Neural progenitor cell (in vitro differentiated cells): ENCODE measurements around the gene SLC26A6. TPM values are rescaled to one million over a fixed set of nuclear protein-coding genes. Genes with fewer than 3 reads are reported as not detected.

Experiments
- DNase-seq: peaks from one replicate; pipeline ENCODE4 v3.0.0-alpha.2; 2016; ENCODE audit warnings: low spot score
- H2AFZ ChIP-seq: fragments of 200-600 bp; sonication (generic); replicated peaks from 2 replicates; pipeline ENCODE4 v1.6.1; 2016; ENCODE audit warnings: antibody characterized with exemption
- H3F3A ChIP-seq: fragments of 200-600 bp; sonication (generic); 2 replicates; pipeline ENCODE4 v1.6.1; 2016; ENCODE audit warnings: antibody characterized with exemption, low read depth
- H3K27ac ChIP-seq: fragments of 200-600 bp; sonication (generic); 2 replicates; pipeline ENCODE4 v1.5.1; 2016; ENCODE audit warnings: mild to moderate bottlenecking
- H3K27me3 ChIP-seq: fragments of 200-600 bp; sonication (generic); 2 replicates; pipeline ENCODE4 v1.6.1; 2016; ENCODE audit warnings: mild to moderate bottlenecking, moderate library complexity
- H3K36me3 ChIP-seq: fragments of 200-600 bp; sonication (generic); 2 replicates; pipeline ENCODE4 v1.5.1; 2016
- H3K4me1 ChIP-seq: fragments of 200-600 bp; sonication (generic); 2 replicates; pipeline ENCODE4 v1.6.1; 2016; ENCODE audit warnings: mixed run types
- H3K4me2 ChIP-seq: fragments of 200-600 bp; sonication (generic); 2 replicates; pipeline ENCODE4 v1.6.1; 2016
- H3K4me3 ChIP-seq: fragments of 200-600 bp; sonication (generic); 2 replicates; pipeline ENCODE4 v1.5.1; 2016
- H3K79me2 ChIP-seq: fragments of 200-600 bp; sonication (generic); 2 replicates; pipeline ENCODE4 v1.6.1; 2016; ENCODE audit warnings: low read depth
- H3K9ac ChIP-seq: fragments of 200-600 bp; sonication (generic); 2 replicates; pipeline ENCODE4 v1.6.1; 2016
- H3K9me3 ChIP-seq: fragments of 200-600 bp; sonication (generic); 2 replicates; pipeline ENCODE4 v1.5.1; 2016; ENCODE audit warnings: low read depth
- H4K20me1 ChIP-seq: fragments of 200-600 bp; sonication (generic); 2 replicates; pipeline ENCODE4 v1.6.1; 2016; ENCODE audit warnings: low read depth
- H3K27ac Mint-ChIP-seq: 3 replicates; pipeline ENCODE4 v1.8.0; 2021; ENCODE audit warnings: mixed read lengths
- H3K27me3 Mint-ChIP-seq: 2 replicates; pipeline ENCODE4 v1.8.0; 2022; ENCODE audit warnings: low read depth, mild to moderate bottlenecking, inconsistent platforms, moderate library complexity, mixed read lengths; ENCODE audit not compliant: insufficient read depth
- H3K36me3 Mint-ChIP-seq: 3 replicates; pipeline ENCODE4 v1.8.0; 2021; ENCODE audit warnings: mixed read lengths
- H3K4me1 Mint-ChIP-seq: 3 replicates; pipeline ENCODE4 v1.8.0; 2021; ENCODE audit warnings: mixed read lengths
- H3K4me3 Mint-ChIP-seq: 3 replicates; pipeline ENCODE4 v1.8.0; 2021; ENCODE audit warnings: mild to moderate bottlenecking, moderate library complexity, mixed read lengths
- H3K9me3 Mint-ChIP-seq: 3 replicates; pipeline ENCODE4 v1.8.0; 2020; ENCODE audit warnings: mixed read lengths
- EZH2 ChIP-seq: fragments of 200-600 bp; sonication (generic); IDR thresholded peaks from 2 replicates; pipeline ENCODE4 v1.6.1; 2017; ENCODE audit warnings: antibody characterized with exemption, mild to moderate bottlenecking, moderate library complexity
- EZH2phosphoT487 ChIP-seq: fragments of 200-600 bp; sonication (generic); IDR thresholded peaks from 2 replicates; pipeline ENCODE4 v1.6.1; 2017; ENCODE audit warnings: antibody characterized with exemption
- total RNA-seq: library from RNA; depleted of rRNA; stranded (reverse); fragments of >200 nt; gene quantifications from 2 replicates; pipeline ENCODE4 v1.2.3, GENCODE V29; 2015; ENCODE audit warnings: low replicate concordance
- TF ChIP-seq, protein P1 (sequence below): fragments of 200-600 bp; sonication (generic); IDR thresholded peaks from 2 replicates; pipeline ENCODE4 v1.5.1; 2017; ENCODE audit warnings: antibody characterized with exemption, mild to moderate bottlenecking

The SLC26A6 gene
- total RNA-seq, 1 donor from 2014 or later: 42.5 TPM

DNA sequence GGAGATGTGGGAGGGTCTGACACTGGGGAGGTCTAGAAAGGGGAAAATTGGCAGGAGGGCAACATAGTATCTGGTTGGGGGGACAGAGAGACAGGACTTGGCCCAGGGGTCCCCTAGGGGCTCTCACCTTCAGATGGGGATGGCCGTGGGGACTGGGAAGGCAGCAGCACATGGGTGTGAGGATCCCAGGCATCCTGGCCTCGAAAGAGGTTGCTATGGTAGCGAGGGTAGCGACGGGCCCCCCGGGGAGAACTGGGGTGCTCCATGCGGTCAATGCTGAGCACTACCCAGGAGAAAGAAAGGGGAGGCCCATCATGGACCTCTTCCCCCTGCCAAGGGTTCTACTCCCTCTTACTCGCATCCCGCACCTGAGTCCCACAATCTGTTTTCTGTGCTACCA, 12.5 kb upstream of the SLC26A6 start:
- H3K9ac ChIP-seq: no peak overlapping the region
- H3K4me3 ChIP-seq: no peak overlapping the region
- H3K4me2 ChIP-seq: no peak overlapping the region
- H3K79me2 ChIP-seq: no peaks in the 10 kb centered on the region
- peaks cover 2% of the 10 kb centered on the region for H3K27me3 Mint-ChIP-seq
- H3K27ac ChIP-seq: no peak overlapping the region
- no peak overlapping the region for H2AFZ ChIP-seq
- no peaks in the 10 kb centered on the region for H3K27me3 ChIP-seq
- peaks cover 5% of the 10 kb centered on the region for H3K36me3 Mint-ChIP-seq
- no peaks in the 10 kb centered on the region for H3K4me1 ChIP-seq
- H3F3A ChIP-seq: no peaks in the 10 kb centered on the region
- H3K4me3 Mint-ChIP-seq: no peak overlapping the region
- peaks cover 3% of the 10 kb centered on the region for H3K4me1 Mint-ChIP-seq
- no peaks in the 10 kb centered on the region for H4K20me1 ChIP-seq
- H3K36me3 ChIP-seq: no peaks in the 10 kb centered on the region
- TF ChIP-seq, protein P1, sequence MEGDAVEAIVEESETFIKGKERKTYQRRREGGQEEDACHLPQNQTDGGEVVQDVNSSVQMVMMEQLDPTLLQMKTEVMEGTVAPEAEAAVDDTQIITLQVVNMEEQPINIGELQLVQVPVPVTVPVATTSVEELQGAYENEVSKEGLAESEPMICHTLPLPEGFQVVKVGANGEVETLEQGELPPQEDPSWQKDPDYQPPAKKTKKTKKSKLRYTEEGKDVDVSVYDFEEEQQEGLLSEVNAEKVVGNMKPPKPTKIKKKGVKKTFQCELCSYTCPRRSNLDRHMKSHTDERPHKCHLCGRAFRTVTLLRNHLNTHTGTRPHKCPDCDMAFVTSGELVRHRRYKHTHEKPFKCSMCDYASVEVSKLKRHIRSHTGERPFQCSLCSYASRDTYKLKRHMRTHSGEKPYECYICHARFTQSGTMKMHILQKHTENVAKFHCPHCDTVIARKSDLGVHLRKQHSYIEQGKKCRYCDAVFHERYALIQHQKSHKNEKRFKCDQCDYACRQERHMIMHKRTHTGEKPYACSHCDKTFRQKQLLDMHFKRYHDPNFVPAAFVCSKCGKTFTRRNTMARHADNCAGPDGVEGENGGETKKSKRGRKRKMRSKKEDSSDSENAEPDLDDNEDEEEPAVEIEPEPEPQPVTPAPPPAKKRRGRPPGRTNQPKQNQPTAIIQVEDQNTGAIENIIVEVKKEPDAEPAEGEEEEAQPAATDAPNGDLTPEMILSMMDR: no peak
- no peak for TF ChIP-seq EZH2phosphoT487
- TF ChIP-seq EZH2: no peak
- H3K9me3 ChIP-seq: no peaks in the 10 kb centered on the region
- DNase-seq: no peak
- H3K9me3 Mint-ChIP-seq: no peaks in the 10 kb centered on the region
- H3K27ac Mint-ChIP-seq: no peak overlapping the region

DNA sequence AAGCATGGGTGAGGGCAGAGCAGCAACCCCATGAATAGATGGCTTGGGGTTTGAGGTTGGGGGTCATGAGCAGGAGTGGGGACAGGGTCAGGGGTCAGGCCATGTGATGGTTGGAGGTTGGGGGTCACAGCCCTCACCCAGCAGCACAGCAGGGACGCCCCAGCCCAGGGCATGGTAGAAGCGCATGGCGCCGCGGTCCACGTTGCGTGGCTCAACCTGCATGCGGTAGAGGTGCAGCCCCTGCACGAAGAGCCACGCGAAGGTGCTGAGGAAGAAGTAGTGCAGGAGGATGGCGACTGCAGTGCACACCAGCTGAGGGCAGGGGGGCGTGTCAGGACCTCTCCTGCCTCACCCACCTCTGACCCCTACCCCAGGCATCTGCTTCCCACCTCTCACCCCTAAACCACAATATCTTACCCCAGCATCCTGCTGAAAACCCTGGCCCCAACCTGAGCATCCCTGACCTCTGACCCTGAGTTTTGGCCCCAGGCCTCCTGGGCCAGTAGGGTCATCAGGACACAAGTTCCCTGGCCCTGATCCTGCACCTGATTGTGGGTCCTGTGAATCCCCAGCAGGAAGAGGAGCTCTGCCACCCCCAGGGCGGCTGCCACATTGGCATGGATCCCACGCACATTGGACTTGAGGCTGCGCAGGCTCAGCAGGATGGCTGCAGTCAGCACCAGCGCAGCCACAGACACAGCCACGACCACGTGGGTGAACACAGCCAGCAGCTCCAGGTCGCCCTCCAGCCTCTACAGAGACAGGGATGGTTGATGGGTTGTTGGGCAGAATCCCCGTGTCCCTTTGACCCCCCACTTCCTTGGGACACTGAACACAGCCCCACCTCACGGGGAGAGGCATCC, 9.9 kb upstream of the SLC26A6 start:
- Histone ChIP-seq H3K4me1 (no peaks in the 10 kb centered on the region), H3K36me3 (no peaks in the 10 kb centered on the region), H3K9me3 (no peaks in the 10 kb centered on the region), H3K9ac (no peak overlapping the region), H3F3A (no peaks in the 10 kb centered on the region), H4K20me1 (no peaks in the 10 kb centered on the region), H3K79me2 (no peaks in the 10 kb centered on the region), H2AFZ (no peak overlapping the region), H3K27ac (no peak overlapping the region), H3K27me3 (no peaks in the 10 kb centered on the region), H3K4me3 (no peak overlapping the region), H3K4me2 (no peak overlapping the region)
- no peaks in the 10 kb centered on the region for H3K36me3 Mint-ChIP-seq
- H3K9me3 Mint-ChIP-seq: no peaks in the 10 kb centered on the region
- no peak for TF ChIP-seq EZH2phosphoT487
- TF ChIP-seq, protein P1: no peak
- TF ChIP-seq EZH2: no peak
- no peak overlapping the region for H3K4me3 Mint-ChIP-seq
- H3K27me3 Mint-ChIP-seq: peaks cover 2% of the 10 kb centered on the region
- no peaks in the 10 kb centered on the region for H3K4me1 Mint-ChIP-seq
- no peak for DNase-seq
- no peak overlapping the region for H3K27ac Mint-ChIP-seq

DNA sequence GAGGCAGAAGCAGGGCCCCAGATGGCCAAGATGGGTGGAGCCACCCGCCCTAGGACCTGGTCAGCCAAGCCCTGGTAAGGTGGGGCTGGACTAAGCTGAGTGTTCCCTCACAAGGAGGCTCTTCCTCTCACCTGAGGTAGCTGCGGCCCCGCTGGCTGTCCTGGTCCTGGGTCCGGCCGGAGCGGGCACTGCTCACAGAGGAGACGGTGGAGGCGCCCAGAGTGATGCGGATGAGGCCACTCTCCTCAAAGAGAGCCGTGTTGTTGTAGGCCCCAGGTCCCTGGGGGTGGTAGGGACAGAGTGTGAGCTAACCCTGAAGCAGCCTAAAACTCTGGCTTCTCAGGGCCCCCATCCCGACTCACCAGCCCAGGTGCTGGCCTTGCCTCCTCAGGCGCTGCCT, 7.3 kb upstream of the SLC26A6 start:
- no peak overlapping the region for H3K9ac ChIP-seq
- H3K9me3 ChIP-seq: no peaks in the 10 kb centered on the region
- Mint-ChIP-seq H3K9me3 (no peaks in the 10 kb centered on the region), H3K36me3 (peaks cover 7% of the 10 kb centered on the region), H3K27me3 (peaks cover 7% of the 10 kb centered on the region), H3K4me3 (no peak overlapping the region), H3K4me1 (no peaks in the 10 kb centered on the region), H3K27ac (no peak overlapping the region)
- H3K36me3 ChIP-seq: no peaks in the 10 kb centered on the region
- H3K4me3 ChIP-seq: no peak overlapping the region
- H3K27ac ChIP-seq: no peak overlapping the region
- no peaks in the 10 kb centered on the region for H3K4me1 ChIP-seq
- no peak for DNase-seq
- H3K4me2 ChIP-seq: no peak overlapping the region
- no peaks in the 10 kb centered on the region for H3K27me3 ChIP-seq
- no peaks in the 10 kb centered on the region for H4K20me1 ChIP-seq
- no peak overlapping the region for H2AFZ ChIP-seq
- no peaks in the 10 kb centered on the region for H3F3A ChIP-seq
- H3K79me2 ChIP-seq: no peaks in the 10 kb centered on the region
- TF ChIP-seq, protein P1: no peak
- no peak for TF ChIP-seq EZH2phosphoT487
- TF ChIP-seq EZH2: no peak
